ENCODE data around the gene TSNAXIP1. TPM values are rescaled to one million over a fixed set of nuclear protein-coding genes. Genes with fewer than 3 reads are reported as not detected.
"Not testable (repeated sequence)": the region's sequence is repeated elsewhere in the genome, so short reads cannot be mapped to it uniquely, and the experiment has no call there.

The TSNAXIP1 gene
- total RNA-seq, 1 donor from 2014 or later, result 0.52 TPM

GRCh38 chr16:67860589-67861398, 54.1 kb downstream of the TSNAXIP1 start:
- DNase-seq (ENCODE audit: low spot score), result no peak
- Mint-ChIP-seq H3K4me1 (ENCODE audit: low read depth) (peaks cover 37% of the 10 kb centered on the region), H3K9me3 (no peaks in the 10 kb centered on the region), H3K4me3 (no peak overlapping the region), H3K27me3 (ENCODE audit: insufficient read depth) (no peaks in the 10 kb centered on the region), H3K36me3 (ENCODE audit: low read depth) (peaks cover 13% of the 10 kb centered on the region), H3K27ac (peak overlapping the region; percentile 55)
- intact Hi-C loops (cut with micrococcal nuclease), result no loop called here

GRCh38 chr16:67861877-67862276, 55.2 kb downstream of the TSNAXIP1 start:
- Mint-ChIP-seq H3K9me3 (no peaks in the 10 kb centered on the region), H3K4me3 (no peak overlapping the region), H3K36me3 (ENCODE audit: low read depth) (peaks cover 13% of the 10 kb centered on the region), H3K27me3 (ENCODE audit: insufficient read depth) (no peaks in the 10 kb centered on the region), H3K27ac (no peak overlapping the region), H3K4me1 (ENCODE audit: low read depth) (peaks cover 34% of the 10 kb centered on the region)
- DNase-seq (ENCODE audit: low spot score), result no peak
- intact Hi-C loops (cut with micrococcal nuclease), result no loop called here

GRCh38 chr16:67862623-67863583, 56.2 kb downstream of the TSNAXIP1 start:
- Mint-ChIP-seq H3K4me3 (no peak overlapping the region), H3K27ac (no peak overlapping the region), H3K9me3 (no peaks in the 10 kb centered on the region), H3K36me3 (ENCODE audit: low read depth) (peaks cover 12% of the 10 kb centered on the region), H3K4me1 (ENCODE audit: low read depth) (peaks cover 24% of the 10 kb centered on the region), H3K27me3 (ENCODE audit: insufficient read depth) (no peaks in the 10 kb centered on the region)
- DNase-seq (ENCODE audit: low spot score), result no peak
- intact Hi-C loops (cut with micrococcal nuclease), result no loop called here

GRCh38 chr16:67864044-67864443, 57.4 kb downstream of the TSNAXIP1 start:
- H3K36me3 Mint-ChIP-seq (ENCODE audit: low read depth), result peaks cover 15% of the 10 kb centered on the region
- DNase-seq (ENCODE audit: low spot score); H3K27me3 Mint-ChIP-seq (ENCODE audit: insufficient read depth); H3K9me3 Mint-ChIP-seq; H3K27ac Mint-ChIP-seq; H3K4me3 Mint-ChIP-seq: not testable (repeated sequence)
- intact Hi-C loops (cut with micrococcal nuclease), result loop anchor here (2.0 kb wide), 1 partner anchor 47 kb away; no protein-coding TSS in a partner anchor
- peaks cover 15% of the 10 kb centered on the region for H3K4me1 Mint-ChIP-seq (ENCODE audit: low read depth)

GRCh38 chr16:67864594-67864993, 57.9 kb downstream of the TSNAXIP1 start:
- Mint-ChIP-seq H3K9me3 (no peaks in the 10 kb centered on the region), H3K27me3 (ENCODE audit: insufficient read depth) (no peaks in the 10 kb centered on the region), H3K27ac (no peak overlapping the region), H3K36me3 (ENCODE audit: low read depth) (peaks cover 15% of the 10 kb centered on the region), H3K4me3 (no peak overlapping the region), H3K4me1 (ENCODE audit: low read depth) (peaks cover 15% of the 10 kb centered on the region)
- intact Hi-C loops (cut with micrococcal nuclease), result loop anchor here (2.0 kb wide), 1 partner anchor 48 kb away; no protein-coding TSS in a partner anchor
- no peak for DNase-seq (ENCODE audit: low spot score)

GRCh38 chr16:67865318-67865717, 58.6 kb downstream of the TSNAXIP1 start:
- peak overlapping the region; percentile 73 for H3K27ac Mint-ChIP-seq
- peaks cover 16% of the 10 kb centered on the region for H3K36me3 Mint-ChIP-seq (ENCODE audit: low read depth)
- H3K27me3 Mint-ChIP-seq (ENCODE audit: insufficient read depth), result no peaks in the 10 kb centered on the region
- intact Hi-C loops (cut with micrococcal nuclease), result loop anchor here (2.0 kb wide), 1 partner anchor 49 kb away; no protein-coding TSS in a partner anchor
- H3K4me3 Mint-ChIP-seq, result no peak overlapping the region
- H3K9me3 Mint-ChIP-seq, result no peaks in the 10 kb centered on the region
- DNase-seq (ENCODE audit: low spot score), result no peak
- H3K4me1 Mint-ChIP-seq (ENCODE audit: low read depth), result peaks cover 15% of the 10 kb centered on the region

- H3K9me3 Mint-ChIP-seq, result no peaks in the 10 kb centered on the region
- no peak overlapping the region for H3K4me3 Mint-ChIP-seq
- peaks cover 7% of the 10 kb centered on the region for H3K4me1 Mint-ChIP-seq (ENCODE audit: low read depth)
- no peak overlapping the region for H3K27ac Mint-ChIP-seq
- intact Hi-C loops (cut with micrococcal nuclease), result no loop called here
- H3K36me3 Mint-ChIP-seq (ENCODE audit: low read depth), result peaks cover 14% of the 10 kb centered on the region
- H3K27me3 Mint-ChIP-seq (ENCODE audit: insufficient read depth), result no peaks in the 10 kb centered on the region
- no peak for DNase-seq (ENCODE audit: low spot score)
Measured at GRCh38 chr16:67868290-67868689, 61.6 kb downstream of the TSNAXIP1 start.

GRCh38 chr16:67869653-67870052, 63.0 kb downstream of the TSNAXIP1 start:
- Mint-ChIP-seq H3K9me3 (no peaks in the 10 kb centered on the region), H3K27ac (no peak overlapping the region), H3K27me3 (ENCODE audit: insufficient read depth) (no peaks in the 10 kb centered on the region), H3K4me3 (no peak overlapping the region), H3K36me3 (ENCODE audit: low read depth) (peaks cover 14% of the 10 kb centered on the region), H3K4me1 (ENCODE audit: low read depth) (peaks cover 20% of the 10 kb centered on the region)
- intact Hi-C loops (cut with micrococcal nuclease), result loop anchor here (5.0 kb wide), 1 partner anchor 37 kb away; no protein-coding TSS in a partner anchor
- no peak for DNase-seq (ENCODE audit: low spot score)

GRCh38 chr16:67871256-67871655, 64.6 kb downstream of the TSNAXIP1 start:
- Mint-ChIP-seq H3K36me3 (ENCODE audit: low read depth) (peaks cover 22% of the 10 kb centered on the region), H3K9me3 (no peaks in the 10 kb centered on the region), H3K4me1 (ENCODE audit: low read depth) (peaks cover 35% of the 10 kb centered on the region), H3K27me3 (ENCODE audit: insufficient read depth) (no peaks in the 10 kb centered on the region), H3K4me3 (no peak overlapping the region), H3K27ac (no peak overlapping the region)
- DNase-seq (ENCODE audit: low spot score), result no peak
- intact Hi-C loops (cut with micrococcal nuclease), result loop anchor here (5.0 kb wide), 1 partner anchor 39 kb away; no protein-coding TSS in a partner anchor

- peak overlapping the region; percentile 88 for H3K4me3 Mint-ChIP-seq
- intact Hi-C loops (cut with micrococcal nuclease), result loop anchor here (2.0 to 5.0 kb wide), 3 partner anchors 40 to 65 kb away; partner anchors contain the start of genes RANBP10 and TSNAXIP1
- peak overlapping the region; percentile 79 for H3K27ac Mint-ChIP-seq
- H3K36me3 Mint-ChIP-seq (ENCODE audit: low read depth), result peaks cover 26% of the 10 kb centered on the region
- peaks cover 35% of the 10 kb centered on the region for H3K4me1 Mint-ChIP-seq (ENCODE audit: low read depth)
- H3K27me3 Mint-ChIP-seq (ENCODE audit: insufficient read depth), result no peaks in the 10 kb centered on the region
- H3K9me3 Mint-ChIP-seq, result no peaks in the 10 kb centered on the region
- DNase-seq (ENCODE audit: low spot score), result no peak
Measured at GRCh38 chr16:67872131-67872630, 65.5 kb downstream of the TSNAXIP1 start.

- Mint-ChIP-seq H3K4me1 (ENCODE audit: low read depth) (peaks cover 35% of the 10 kb centered on the region), H3K36me3 (ENCODE audit: low read depth) (peaks cover 32% of the 10 kb centered on the region), H3K9me3 (no peaks in the 10 kb centered on the region), H3K27ac (peak within 1 kb of the TSS; percentile 81), H3K4me3 (peak within 1 kb of the TSS; percentile 88), H3K27me3 (ENCODE audit: insufficient read depth) (no peaks in the 10 kb centered on the region)
- DNase-seq (ENCODE audit: low spot score), result peak; percentile 89
- intact Hi-C loops (cut with micrococcal nuclease), result loop anchor here (1.0 to 5.0 kb wide), 8 partner anchors 20 to 95 kb away; partner anchors contain the start of genes NUTF2, PSKH1, RANBP10 and SLC12A4
Measured at GRCh38 chr16:67872631-67873434, 66.1 kb downstream of the TSNAXIP1 start, which contains the start of gene EDC4. Gene EDC4, plus strand, starts transcription at chr16:67873052. Its CDS starts 210 bp downstream, at chr16:67873262.

Data from activated T-helper 1 cell treated with anti-CD3 and anti-CD28 coated beads, Interleukin-12 subunit alpha, Interleukin-12 subunit beta, Interleukin-2, Interleukin-4 antibody, amounts not matched to agents 30 ng/mL and 10 ng/mL and 1 ng/mL, durations not matched to agents 14 hours and 24 hours and 36 hours (primary cell).